Esophagus squamous epithelium (tissue), 4 donors: Measurements from ENCODE around the gene FBXL2.

Experiments
- POLR2A ChIP-seq, 4 donors: fragments of 450-650 bp; IDR thresholded peaks; one replicate each; pipeline ENCODE4 v1.6.1; 2017; ENCODE audit warnings: antibody characterized with exemption in 4 of 4, mild to moderate bottlenecking in 4 of 4, moderate library complexity in 3 of 4
- TF ChIP-seq, protein P1 (sequence below), 6 experiments: fragments of 450-650 bp in 4 of 6; fragments of 200-600 bp in 2 of 6; sonication (generic) in 2 of 6; IDR thresholded peaks; one replicate each; pipeline ENCODE4 v1.5.1; 2016 to 2019; ENCODE audit warnings: antibody characterized with exemption in 6 of 6, mild to moderate bottlenecking in 4 of 6, moderate library complexity in 4 of 6

DNA sequence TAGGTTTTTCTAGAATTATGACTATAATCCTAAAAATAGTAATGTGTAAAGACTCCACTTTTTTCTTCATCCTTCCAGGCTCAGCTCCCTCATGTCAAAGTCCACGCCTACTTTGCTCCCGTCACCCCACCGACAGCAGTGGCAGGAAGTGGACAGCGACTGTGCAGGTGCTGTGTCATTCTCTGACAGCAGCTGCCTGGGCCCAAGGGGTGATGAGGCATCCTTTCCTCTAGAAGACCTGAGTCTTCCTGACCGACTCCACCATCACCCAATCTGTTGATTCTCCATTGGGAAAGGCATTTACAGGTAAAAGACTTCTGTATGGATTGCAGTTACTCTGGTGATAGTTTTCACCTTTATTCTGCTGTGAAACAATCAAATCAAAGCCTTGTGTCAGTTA lies 108.2 kb downstream of the FBXL2 start:
- TF ChIP-seq, protein P1, sequence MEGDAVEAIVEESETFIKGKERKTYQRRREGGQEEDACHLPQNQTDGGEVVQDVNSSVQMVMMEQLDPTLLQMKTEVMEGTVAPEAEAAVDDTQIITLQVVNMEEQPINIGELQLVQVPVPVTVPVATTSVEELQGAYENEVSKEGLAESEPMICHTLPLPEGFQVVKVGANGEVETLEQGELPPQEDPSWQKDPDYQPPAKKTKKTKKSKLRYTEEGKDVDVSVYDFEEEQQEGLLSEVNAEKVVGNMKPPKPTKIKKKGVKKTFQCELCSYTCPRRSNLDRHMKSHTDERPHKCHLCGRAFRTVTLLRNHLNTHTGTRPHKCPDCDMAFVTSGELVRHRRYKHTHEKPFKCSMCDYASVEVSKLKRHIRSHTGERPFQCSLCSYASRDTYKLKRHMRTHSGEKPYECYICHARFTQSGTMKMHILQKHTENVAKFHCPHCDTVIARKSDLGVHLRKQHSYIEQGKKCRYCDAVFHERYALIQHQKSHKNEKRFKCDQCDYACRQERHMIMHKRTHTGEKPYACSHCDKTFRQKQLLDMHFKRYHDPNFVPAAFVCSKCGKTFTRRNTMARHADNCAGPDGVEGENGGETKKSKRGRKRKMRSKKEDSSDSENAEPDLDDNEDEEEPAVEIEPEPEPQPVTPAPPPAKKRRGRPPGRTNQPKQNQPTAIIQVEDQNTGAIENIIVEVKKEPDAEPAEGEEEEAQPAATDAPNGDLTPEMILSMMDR (IDR thresholded peaks at IDR 0.05), result no peak
- TF ChIP-seq POLR2A (IDR thresholded peaks at IDR 0.05), result no peak
